Measurements from ENCODE around the gene AK5.

AK5 gene

DNA sequence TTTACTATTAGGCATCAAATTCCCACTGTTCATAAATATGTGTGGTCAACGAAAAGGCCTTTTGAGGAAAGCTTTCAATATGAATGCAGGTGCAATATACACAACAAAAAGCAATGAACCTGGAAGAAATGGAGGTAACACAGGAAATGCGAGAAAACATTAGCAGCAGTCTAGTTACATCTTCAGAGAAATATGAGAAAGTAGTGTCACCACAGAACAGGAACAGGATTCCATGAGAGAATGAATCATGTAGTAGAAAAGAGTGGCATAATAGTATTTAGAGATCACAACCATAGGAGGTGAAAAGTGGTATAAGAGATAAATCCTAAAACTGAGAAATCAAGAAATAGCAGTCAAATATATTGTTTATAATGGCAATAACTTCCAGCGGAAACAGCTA lies 103.7 kb downstream of the AK5 start:
- TF ChIP-seq, protein P1, sequence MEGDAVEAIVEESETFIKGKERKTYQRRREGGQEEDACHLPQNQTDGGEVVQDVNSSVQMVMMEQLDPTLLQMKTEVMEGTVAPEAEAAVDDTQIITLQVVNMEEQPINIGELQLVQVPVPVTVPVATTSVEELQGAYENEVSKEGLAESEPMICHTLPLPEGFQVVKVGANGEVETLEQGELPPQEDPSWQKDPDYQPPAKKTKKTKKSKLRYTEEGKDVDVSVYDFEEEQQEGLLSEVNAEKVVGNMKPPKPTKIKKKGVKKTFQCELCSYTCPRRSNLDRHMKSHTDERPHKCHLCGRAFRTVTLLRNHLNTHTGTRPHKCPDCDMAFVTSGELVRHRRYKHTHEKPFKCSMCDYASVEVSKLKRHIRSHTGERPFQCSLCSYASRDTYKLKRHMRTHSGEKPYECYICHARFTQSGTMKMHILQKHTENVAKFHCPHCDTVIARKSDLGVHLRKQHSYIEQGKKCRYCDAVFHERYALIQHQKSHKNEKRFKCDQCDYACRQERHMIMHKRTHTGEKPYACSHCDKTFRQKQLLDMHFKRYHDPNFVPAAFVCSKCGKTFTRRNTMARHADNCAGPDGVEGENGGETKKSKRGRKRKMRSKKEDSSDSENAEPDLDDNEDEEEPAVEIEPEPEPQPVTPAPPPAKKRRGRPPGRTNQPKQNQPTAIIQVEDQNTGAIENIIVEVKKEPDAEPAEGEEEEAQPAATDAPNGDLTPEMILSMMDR (IDR thresholded peaks at IDR 0.05; ENCODE audit: low read depth, low read length): no peak
- DNase-seq (ENCODE audit: low read depth in 2 of 2): peak in 1 of 2 donors; percentile 25

DNA sequence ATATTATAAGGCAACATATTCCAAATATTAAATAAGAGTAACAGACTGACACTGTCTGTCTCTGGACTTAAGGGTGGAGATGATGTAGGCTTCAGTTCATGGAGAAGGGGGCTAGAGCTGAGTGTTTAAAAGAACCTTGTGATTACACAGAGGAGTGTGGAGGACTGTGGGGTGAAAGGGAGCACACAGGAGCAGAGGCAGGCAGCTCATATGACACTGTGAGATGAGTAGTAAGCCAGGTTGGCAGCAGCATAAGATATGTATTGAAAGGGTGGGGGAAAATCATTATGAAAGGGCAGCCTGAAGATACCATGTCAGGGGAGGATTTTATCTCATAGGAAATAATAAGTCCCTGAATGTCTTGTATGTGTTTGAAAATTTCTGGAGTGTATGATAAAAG lies 104.5 kb downstream of the AK5 start:
- TF ChIP-seq, protein P1 (IDR thresholded peaks at IDR 0.05; ENCODE audit: low read depth, low read length): no peak
- no peak overlapping the region for H3K4me3 ChIP-seq (replicated peaks in 1 of 2; ENCODE audit: low read depth in 2 of 2, low read length in 2 of 2)
- no peak for DNase-seq (ENCODE audit: low read depth in 2 of 2)

More for the DNA sequence above, 103.7 kb downstream of the AK5 start:
- H3K4me3 ChIP-seq (replicated peaks in 1 of 2; ENCODE audit: low read depth in 2 of 2, low read length in 2 of 2): no peak overlapping the region

DNA sequence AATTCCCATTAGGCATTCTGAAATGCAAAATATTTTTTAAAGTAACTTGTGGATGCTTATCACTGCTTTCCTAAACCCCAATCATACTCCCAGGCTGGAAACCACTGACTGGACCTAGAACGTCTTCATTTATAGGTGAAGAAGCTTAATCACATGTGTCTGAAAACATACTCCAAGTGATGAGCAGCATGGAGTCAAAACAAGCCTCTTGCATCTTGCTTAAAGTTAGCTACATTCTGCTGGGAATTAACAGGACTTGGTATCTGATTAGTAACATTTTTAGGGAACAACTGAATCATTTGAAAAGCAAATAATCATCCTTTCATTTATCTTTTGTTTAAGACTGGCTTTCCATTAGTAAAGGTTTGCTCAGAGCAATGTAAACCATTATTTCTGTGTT lies 105.7 kb downstream of the AK5 start:
- TF ChIP-seq, protein P1 (IDR thresholded peaks at IDR 0.05; ENCODE audit: low read depth, low read length): no peak
- DNase-seq (ENCODE audit: low read depth in 2 of 2): no peak
- H3K4me3 ChIP-seq (replicated peaks in 1 of 2; ENCODE audit: low read depth in 2 of 2, low read length in 2 of 2): no peak overlapping the region

DNA sequence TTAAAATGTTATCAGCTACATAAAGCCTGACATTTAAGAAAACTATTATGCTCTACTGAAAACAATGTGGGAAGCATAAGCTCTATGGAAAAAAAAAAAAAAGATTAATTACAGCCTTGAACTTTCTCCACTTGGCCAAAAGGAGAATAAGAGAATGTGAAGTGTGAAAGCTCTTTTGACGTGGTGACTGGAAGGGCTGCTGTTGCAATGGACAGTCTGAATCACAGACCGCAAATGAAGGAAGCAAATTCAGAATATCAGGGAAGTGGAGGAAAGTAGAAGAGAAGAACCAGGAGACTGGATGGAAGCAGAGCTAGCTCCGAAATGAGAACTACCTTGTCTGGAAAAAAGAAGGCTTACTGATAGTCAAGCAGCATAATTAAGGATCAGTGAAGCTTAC lies 106.8 kb downstream of the AK5 start:
- no peak overlapping the region for H3K4me3 ChIP-seq (replicated peaks in 1 of 2; ENCODE audit: low read depth in 2 of 2, low read length in 2 of 2)
- DNase-seq (ENCODE audit: low read depth in 2 of 2): peak in 1 of 2 donors; percentile 39
- TF ChIP-seq, protein P1 (IDR thresholded peaks at IDR 0.05; ENCODE audit: low read depth, low read length): no peak

DNA sequence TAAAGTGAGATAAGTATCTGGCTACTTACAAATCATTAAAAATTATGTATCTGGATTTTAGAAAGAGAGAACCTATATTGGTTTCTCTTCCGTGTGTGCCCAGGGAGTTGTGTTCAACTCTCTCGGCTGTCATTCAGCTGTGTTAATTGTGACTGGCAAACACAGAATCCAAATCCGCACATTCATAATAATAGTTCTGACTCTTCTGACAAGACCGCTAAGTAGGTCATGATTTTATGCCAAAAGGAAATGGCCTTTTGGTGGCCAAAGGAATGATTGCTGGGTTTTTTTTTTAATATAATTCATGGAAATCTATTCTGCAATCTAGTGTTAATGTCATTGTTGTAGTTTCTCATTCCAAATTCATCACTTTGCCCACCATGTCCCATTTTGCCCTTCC lies 110.7 kb downstream of the AK5 start:
- TF ChIP-seq, protein P1 (IDR thresholded peaks at IDR 0.05; ENCODE audit: low read depth, low read length): no peak
- H3K4me3 ChIP-seq (replicated peaks in 1 of 2; ENCODE audit: low read depth in 2 of 2, low read length in 2 of 2): no peak overlapping the region
- DNase-seq (ENCODE audit: low read depth in 2 of 2): no peak

DNA sequence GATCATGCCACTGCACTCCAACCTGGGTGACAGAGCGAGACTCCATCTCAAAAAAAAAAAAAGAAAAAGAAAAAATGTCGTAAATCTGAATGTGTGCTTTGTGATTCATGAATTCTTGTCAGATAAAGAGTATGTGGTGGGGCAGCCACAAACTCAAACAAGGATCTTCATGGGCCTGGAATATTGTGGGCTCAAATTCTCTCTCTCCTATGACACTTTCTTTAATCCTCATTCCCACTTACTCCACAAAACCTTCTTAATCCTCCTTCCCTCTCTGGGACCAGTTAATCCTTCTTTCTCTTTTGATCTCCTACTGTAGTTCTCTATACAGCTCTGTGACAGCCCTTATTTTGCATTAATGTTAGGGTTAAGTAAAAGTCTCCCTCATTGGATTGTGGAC lies 112.3 kb downstream of the AK5 start:
- TF ChIP-seq, protein P1 (IDR thresholded peaks at IDR 0.05; ENCODE audit: low read depth, low read length): no peak
- peak; percentile 41 to 75 for DNase-seq (ENCODE audit: low read depth in 2 of 2)
- H3K4me3 ChIP-seq (replicated peaks in 1 of 2; ENCODE audit: low read depth in 2 of 2, low read length in 2 of 2): no peak overlapping the region

DNA sequence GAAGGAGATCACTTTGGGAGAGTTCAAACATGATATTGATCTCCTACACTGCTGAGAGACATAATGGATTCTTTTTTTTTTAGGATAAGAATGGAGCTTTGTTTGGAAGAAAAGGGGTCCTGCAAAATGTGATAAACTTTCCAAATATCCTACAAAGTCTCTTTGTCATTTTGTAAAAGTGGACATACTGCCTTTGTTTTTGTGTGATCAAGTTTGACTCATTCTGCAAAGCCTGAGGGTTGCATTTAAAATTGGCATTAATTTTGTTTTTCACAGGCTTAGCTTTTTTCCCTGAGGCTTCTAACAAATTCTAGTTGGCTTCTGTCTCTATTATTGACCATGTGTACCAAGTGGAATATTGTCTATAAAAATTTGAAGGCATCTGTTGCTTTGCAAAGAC lies 113.2 kb downstream of the AK5 start:
- H3K4me3 ChIP-seq (replicated peaks in 1 of 2; ENCODE audit: low read depth in 2 of 2, low read length in 2 of 2): no peak overlapping the region
- DNase-seq (ENCODE audit: low read depth in 2 of 2): no peak
- TF ChIP-seq, protein P1 (IDR thresholded peaks at IDR 0.05; ENCODE audit: low read depth, low read length): no peak
